SK-N-SH (cell line): ENCODE measurements around the gene FBXO36. TPM values are rescaled to one million over a fixed set of nuclear protein-coding genes. Genes with fewer than 3 reads are reported as not detected.

ENCODE experiments used
- CTCF ChIA-PET: fragments of 300-600, 350-600 bp; formaldehyde crosslinking; extraction: SDS; loops from one replicate; lab custom pipeline; 2021; lab: Yijun Ruan, JAX
- POLR2A ChIA-PET: fragments of 350-600 bp; sonication (Branson Sonifier 250); formaldehyde crosslinking; extraction: SDS; loops from one replicate; lab custom pipeline; 2020; ENCODE audit warnings: antibody characterized with exemption, inconsistent platforms; lab: Yijun Ruan, JAX
- DNase-seq: peaks from one replicate; pipeline ENCODE4 v3.0.0; 2012
- H2AFZ ChIP-seq: fragments of 200-600 bp; sonication (generic); 2 replicates; pipeline ENCODE4 v1.8.1; 2016; ENCODE audit warnings: antibody characterized with exemption, mild to moderate bottlenecking, low read depth
- H3F3A ChIP-seq: fragments of 200-600 bp; sonication (generic); replicated peaks from 2 replicates; pipeline ENCODE3; 2016; ENCODE audit warnings: antibody characterized with exemption, mild to moderate bottlenecking; ENCODE audit not compliant: insufficient read depth
- H3K27ac ChIP-seq, 2 experiments: fragments of 200-500 bp in 1 of 2; fragments of 200-600 bp in 1 of 2; sonication (Bioruptor generic) in 1 of 2; sonication (generic), shearing (Covaris generic) in 1 of 2; 2 replicates each; pipeline versions ENCODE4 v1.5.1 to v1.6.1; 2014 to 2016; ENCODE audit warnings: low read depth in 2 of 2, inconsistent platforms in 1 of 2, low read length in 1 of 2, mild to moderate bottlenecking in 1 of 2, mixed read lengths in 1 of 2
- H3K27me3 ChIP-seq: fragments of 200-600 bp; sonication (generic), shearing (Covaris generic); 2 replicates; pipeline ENCODE4 v1.6.1; 2016; ENCODE audit warnings: mixed run types; ENCODE audit not compliant: insufficient read depth
- H3K36me3 ChIP-seq, 2 experiments: fragments of 200-500 bp in 1 of 2; fragments of 200-600 bp in 1 of 2; sonication (Bioruptor generic) in 1 of 2; sonication (generic) in 1 of 2; replicated peaks in 1 of 2; 2 replicates each; pipeline versions ENCODE3 to v1.5.1; 2014 to 2016; ENCODE audit warnings: low read length in 1 of 2, mild to moderate bottlenecking in 1 of 2; ENCODE audit not compliant: insufficient read depth in 2 of 2, control insufficient read depth in 1 of 2
- H3K4me1 ChIP-seq, 2 experiments: fragments of 200-500 bp in 1 of 2; fragments of 200-600 bp in 1 of 2; sonication (Bioruptor generic) in 1 of 2; sonication (generic), shearing (Covaris generic) in 1 of 2; 2 replicates each; pipeline versions ENCODE4 v1.5.1 to v1.6.1; 2014 to 2016; ENCODE audit warnings: low read depth in 1 of 2, low read length in 1 of 2, mixed run types in 1 of 2; ENCODE audit not compliant: insufficient read depth in 2 of 2, control insufficient read depth in 1 of 2
- H3K4me2 ChIP-seq: fragments of 200-600 bp; sonication (generic), shearing (Covaris generic); 2 replicates; pipeline ENCODE4 v1.6.1; 2017; ENCODE audit warnings: mixed run types
- H3K4me3 ChIP-seq, 2 experiments: fragments of 200-500 bp in 1 of 2; fragments of 200-600 bp in 1 of 2; sonication (Bioruptor generic) in 1 of 2; sonication (generic), shearing (Covaris generic) in 1 of 2; 2 replicates each; pipeline versions ENCODE4 v1.5.1 to v1.8.1; 2014 to 2016; ENCODE audit warnings: low read depth in 2 of 2, inconsistent platforms in 1 of 2, low read length in 1 of 2, mild to moderate bottlenecking in 1 of 2, mixed read lengths in 1 of 2, moderate library complexity in 1 of 2
- H3K79me2 ChIP-seq: fragments of 200-600 bp; sonication (generic); 2 replicates; pipeline ENCODE4 v1.8.1; 2017; ENCODE audit warnings: mild to moderate bottlenecking; ENCODE audit not compliant: insufficient read depth
- H3K9ac ChIP-seq: fragments of 200-600 bp; sonication (generic); 2 replicates; pipeline ENCODE4 v1.6.1; 2017; ENCODE audit warnings: mixed run types
- H3K9me2 ChIP-seq: fragments of 200-600 bp; sonication (generic); 2 replicates; pipeline ENCODE4 v1.6.1; 2017; ENCODE audit warnings: mixed run types
- H3K9me3 ChIP-seq: fragments of 200-600 bp; sonication (generic); 2 replicates; pipeline ENCODE4 v1.6.1; 2017; ENCODE audit warnings: mixed run types, mild to moderate bottlenecking, moderate library complexity
- H4K20me1 ChIP-seq: fragments of 200-600 bp; sonication (generic); 2 replicates; pipeline ENCODE4 v1.6.1; 2017; ENCODE audit warnings: mild to moderate bottlenecking, mixed run types; ENCODE audit not compliant: insufficient read depth
- FOSL2 ChIP-seq: IDR thresholded peaks from 2 replicates; pipeline ENCODE4 v1.4.0; 2012; ENCODE audit warnings: low read depth, mild to moderate bottlenecking, moderate library complexity, borderline replicate concordance
- IRF3 ChIP-seq: fragments of 150-350 bp; IDR thresholded peaks from 2 replicates; pipeline ENCODE4 v1.6.1; 2016; ENCODE audit warnings: mild to moderate bottlenecking, low read depth, low read length
- MAX ChIP-seq: IDR thresholded peaks from 2 replicates; pipeline ENCODE4 v1.4.0; 2012; ENCODE audit warnings: low read depth
- NRF1 ChIP-seq: IDR thresholded peaks from 2 replicates; pipeline ENCODE4 v1.6.1; 2012; ENCODE audit warnings: low read depth, mild to moderate bottlenecking, low read length
- POLR2AphosphoS5 ChIP-seq: IDR thresholded peaks from 2 replicates; pipeline ENCODE4 v1.6.1; 2012; ENCODE audit warnings: low read depth, low read length
- WGBS: methylation state at CpG from one replicate; pipeline ENCODE4 v1.1.6; 2017; ENCODE audit warnings: low lambda C conversion rate; 5-methylcytosine and 5-hydroxymethylcytosine counted together
- polyA plus RNA-seq, 3 experiments: library from polyadenylated mRNA; depleted of rRNA; stranded (reverse); fragments of >200 nt; gene quantifications; 2 replicates each; pipeline ENCODE4 v1.2.3, GENCODE V29; 2012
- small RNA-seq, 7 experiments: library from RNA; depleted of rRNA; stranded (forward); fragments of <200 nt; gene quantifications; one replicate each; pipeline ENCODE3, GENCODE V24; 2012
- TF ChIP-seq, protein P1 (sequence below): IDR thresholded peaks from 2 replicates; pipeline ENCODE4; 2012
- TF ChIP-seq, protein P2 (sequence below): IDR thresholded peaks from 2 replicates; pipeline ENCODE4 v1.6.1; 2012; ENCODE audit warnings: mild to moderate bottlenecking, low read depth, low read length, moderate library complexity

Gene FBXO36
- polyA plus RNA-seq, 1 of the 3 experiments (the other 2 are of a cell fraction) = 3.9 TPM

GRCh38 chr2:230053753-230054478, 131.6 kb downstream of the FBXO36 start (continued):
- TF ChIP-seq POLR2AphosphoS5 (no peak), FOSL2 (peak; percentile 74), MAX (no peak), IRF3 (no peak)
- TF ChIP-seq, protein P1, sequence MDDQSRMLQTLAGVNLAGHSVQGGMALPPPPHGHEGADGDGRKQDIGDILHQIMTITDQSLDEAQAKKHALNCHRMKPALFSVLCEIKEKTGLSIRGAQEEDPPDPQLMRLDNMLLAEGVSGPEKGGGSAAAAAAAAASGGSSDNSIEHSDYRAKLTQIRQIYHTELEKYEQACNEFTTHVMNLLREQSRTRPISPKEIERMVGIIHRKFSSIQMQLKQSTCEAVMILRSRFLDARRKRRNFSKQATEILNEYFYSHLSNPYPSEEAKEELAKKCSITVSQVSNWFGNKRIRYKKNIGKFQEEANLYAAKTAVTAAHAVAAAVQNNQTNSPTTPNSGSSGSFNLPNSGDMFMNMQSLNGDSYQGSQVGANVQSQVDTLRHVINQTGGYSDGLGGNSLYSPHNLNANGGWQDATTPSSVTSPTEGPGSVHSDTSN = peak; percentile 30; the same call in 1 of the 2 replicates

DNA sequence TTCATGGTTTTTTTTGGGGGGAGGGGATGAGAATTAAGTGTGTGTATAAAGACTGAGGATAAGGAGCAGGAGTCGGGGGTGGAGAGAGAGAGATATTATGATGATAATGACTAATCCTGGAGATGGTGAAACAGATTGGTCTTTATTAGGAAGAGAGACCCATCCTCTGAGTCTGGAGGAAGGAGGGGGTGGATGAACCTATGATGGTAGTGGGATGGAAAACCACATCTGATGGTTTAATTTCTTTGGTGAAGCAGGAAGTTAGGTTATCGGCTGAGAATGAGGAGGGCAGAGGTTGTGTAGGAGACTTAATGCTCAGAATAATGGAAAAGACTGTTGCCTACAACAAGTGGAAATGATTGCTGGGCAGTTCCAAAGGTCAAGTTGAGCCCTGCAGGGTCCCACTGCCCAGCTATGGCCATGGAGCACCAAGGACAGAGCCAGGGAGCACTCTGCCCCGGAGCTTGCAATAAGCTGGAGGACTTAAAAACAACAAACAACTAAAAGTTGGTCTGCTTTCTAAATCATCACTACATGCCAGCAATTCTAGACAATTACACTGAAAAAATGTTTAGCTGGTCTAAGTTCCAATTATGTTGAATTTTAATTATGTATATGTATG, 138.5 kb downstream of the FBXO36 start:
- ChIA-PET POLR2A (no interaction called here), CTCF (interaction anchor here (0.7 to 2.5 kb wide), 4 partner anchors 7 to 99 kb away, joined by 3 to 9 read pairs (median 4); partner anchors contain the start of gene SLC16A14)
- Histone ChIP-seq H4K20me1 (no peaks in the 10 kb centered on the region), H3K27ac (no peak overlapping the region), H2AFZ (no peak overlapping the region), H3K36me3 (no peaks in the 10 kb centered on the region), H3K9ac (no peak overlapping the region), H3K9me3 (no peaks in the 10 kb centered on the region), H3K4me3 (no peak overlapping the region), H3K9me2 (no peaks in the 10 kb centered on the region), H3K4me1 (no peaks in the 10 kb centered on the region; a peak in 1 of 4 replicates), H3K4me2 (no peak overlapping the region), H3K79me2 (no peaks in the 10 kb centered on the region), H3K27me3 (no peaks in the 10 kb centered on the region), H3F3A (no peaks in the 10 kb centered on the region)
- 95% methylated on average over 3 of the region's 3 CpGs for WGBS
- no peak for DNase-seq
- TF ChIP-seq, protein P2, sequence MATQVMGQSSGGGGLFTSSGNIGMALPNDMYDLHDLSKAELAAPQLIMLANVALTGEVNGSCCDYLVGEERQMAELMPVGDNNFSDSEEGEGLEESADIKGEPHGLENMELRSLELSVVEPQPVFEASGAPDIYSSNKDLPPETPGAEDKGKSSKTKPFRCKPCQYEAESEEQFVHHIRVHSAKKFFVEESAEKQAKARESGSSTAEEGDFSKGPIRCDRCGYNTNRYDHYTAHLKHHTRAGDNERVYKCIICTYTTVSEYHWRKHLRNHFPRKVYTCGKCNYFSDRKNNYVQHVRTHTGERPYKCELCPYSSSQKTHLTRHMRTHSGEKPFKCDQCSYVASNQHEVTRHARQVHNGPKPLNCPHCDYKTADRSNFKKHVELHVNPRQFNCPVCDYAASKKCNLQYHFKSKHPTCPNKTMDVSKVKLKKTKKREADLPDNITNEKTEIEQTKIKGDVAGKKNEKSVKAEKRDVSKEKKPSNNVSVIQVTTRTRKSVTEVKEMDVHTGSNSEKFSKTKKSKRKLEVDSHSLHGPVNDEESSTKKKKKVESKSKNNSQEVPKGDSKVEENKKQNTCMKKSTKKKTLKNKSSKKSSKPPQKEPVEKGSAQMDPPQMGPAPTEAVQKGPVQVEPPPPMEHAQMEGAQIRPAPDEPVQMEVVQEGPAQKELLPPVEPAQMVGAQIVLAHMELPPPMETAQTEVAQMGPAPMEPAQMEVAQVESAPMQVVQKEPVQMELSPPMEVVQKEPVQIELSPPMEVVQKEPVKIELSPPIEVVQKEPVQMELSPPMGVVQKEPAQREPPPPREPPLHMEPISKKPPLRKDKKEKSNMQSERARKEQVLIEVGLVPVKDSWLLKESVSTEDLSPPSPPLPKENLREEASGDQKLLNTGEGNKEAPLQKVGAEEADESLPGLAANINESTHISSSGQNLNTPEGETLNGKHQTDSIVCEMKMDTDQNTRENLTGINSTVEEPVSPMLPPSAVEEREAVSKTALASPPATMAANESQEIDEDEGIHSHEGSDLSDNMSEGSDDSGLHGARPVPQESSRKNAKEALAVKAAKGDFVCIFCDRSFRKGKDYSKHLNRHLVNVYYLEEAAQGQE = peak; percentile 35; the same call in 1 of the 2 replicates
- TF ChIP-seq NRF1 = no peak

Small RNA genes lying within 50 kb of the gene (small RNA-seq; reads per million reads assigned to genes)
- gene RNU6-1027P (0 reads per million in 7 experiments), gene RNU6-613P (0 reads per million in 7 experiments), gene RNU6-964P (0 to 4.5 (median 0) reads per million in 7 experiments), gene RNY4P19 (0 reads per million in 7 experiments)

Other genes with a start within 250 kb of the FBXO36 start
- gene DNER, start 207.9 kb upstream of the FBXO36 start, polyA plus RNA-seq (2012; rRNA removed) = 1.4 and 1.9 TPM in 2 replicates
- gene TRIP12, start 494 bp upstream of the FBXO36 start, polyA plus RNA-seq (2012; rRNA removed) = 30.3 and 47.5 TPM in 2 replicates
- gene SLC16A14, start 146.4 kb downstream of the FBXO36 start, polyA plus RNA-seq (2012; rRNA removed) = 0.73 and 0.90 TPM in 2 replicates